A375 (cell line): ENCODE measurements around the gene ZNF474. TPM values are rescaled to one million over a fixed set of nuclear protein-coding genes. Genes with fewer than 3 reads are reported as not detected.

Experiments used
- total RNA-seq: library from RNA; depleted of rRNA; stranded (reverse); fragments of >200 nt; shearing (Covaris generic); gene quantifications from 2 replicates; pipeline ENCODE4 v1.2.3, GENCODE V29; 2014; rRNA removed

ZNF474 gene
- 0.05 TPM in 1 of 2 replicates, not detected in the other for total RNA-seq

GRCh38 chr5:122129306-122129705 is at the start of gene ZNF474:
TSS of gene ZNF474 (plus strand) at chr5:122129546. CDS start at chr5:122151991, 22,445 bp downstream.

Other genes with a start within 250 kb of the ZNF474 start
- gene SRFBP1, start 167.6 kb upstream of the ZNF474 start, total RNA-seq = 12.2 and 19.6 TPM in 2 replicates
- gene LOX, start 51.3 kb upstream of the ZNF474 start, total RNA-seq = not detected in 2 replicates
- 0.83 TPM in 1 of 2 replicates, not detected in the other for gene SNCAIP, start 182.7 kb downstream of the ZNF474 start, total RNA-seq